ENCODE data around the gene CRYBG1. TPM values are rescaled to one million over a fixed set of nuclear protein-coding genes. Genes with fewer than 3 reads are reported as not detected.

Gene CRYBG1
- total RNA-seq, 2 experiments from 2014 or later: 20.8 to 21.1 TPM

- ATAC-seq (no peak), DNase-seq (no peak)
- no peaks in the 10 kb centered on the region for H3K36me3 Mint-ChIP-seq (ENCODE audit: low read depth)
- TF ChIP-seq CTCF (IDR thresholded peaks at IDR 0.05): no peak
- ChIA-PET CTCF (interaction anchor here (2.0 kb wide), 1 partner anchor 71 kb away, joined by 6 read pairs; no protein-coding TSS in a partner anchor), POLR2A (no interaction called here)
- H3K4me3 Mint-ChIP-seq: no peak overlapping the region
- H3K9me3 Mint-ChIP-seq: no peaks in the 10 kb centered on the region
- intact Hi-C loops (cut with micrococcal nuclease): loop anchor here (5.0 kb wide), 1 partner anchor 287 kb away; no protein-coding TSS in a partner anchor
- peaks cover 4% of the 10 kb centered on the region for H3K4me1 Mint-ChIP-seq (ENCODE audit: low read depth)
- no peaks in the 10 kb centered on the region for H3K27me3 Mint-ChIP-seq
- H3K27ac Mint-ChIP-seq: no peak overlapping the region
Observed at GRCh38 chr6:106495014-106495413, 134.5 kb downstream of the CRYBG1 start.

- H3K27me3 Mint-ChIP-seq: no peaks in the 10 kb centered on the region
- H3K27ac Mint-ChIP-seq: no peak overlapping the region
- no peak for TF ChIP-seq CTCF (IDR thresholded peaks at IDR 0.05)
- H3K4me3 Mint-ChIP-seq: no peak overlapping the region
- DNase-seq (no peak), ATAC-seq (no peak)
- ChIA-PET POLR2A (no interaction called here), CTCF (interaction anchor here (2.0 kb wide), 1 partner anchor 69 kb away, joined by 6 read pairs; no protein-coding TSS in a partner anchor)
- no peaks in the 10 kb centered on the region for H3K9me3 Mint-ChIP-seq
- intact Hi-C loops (cut with micrococcal nuclease): loop anchor here (5.0 kb wide), 1 partner anchor 285 kb away; no protein-coding TSS in a partner anchor
- H3K36me3 Mint-ChIP-seq (ENCODE audit: low read depth): no peaks in the 10 kb centered on the region
- peaks cover 4% of the 10 kb centered on the region for H3K4me1 Mint-ChIP-seq (ENCODE audit: low read depth)
Observed at GRCh38 chr6:106496823-106497222, 136.3 kb downstream of the CRYBG1 start.

- no peaks in the 10 kb centered on the region for H3K9me3 Mint-ChIP-seq
- no peak for DNase-seq
- no peaks in the 10 kb centered on the region for H3K27me3 Mint-ChIP-seq
- intact Hi-C loops (cut with micrococcal nuclease): no loop called here
- CTCF ChIA-PET: interaction anchor here (1.6 to 5.6 kb wide), 2 partner anchors 57 to 64 kb away, joined by 4 to 34 read pairs; no protein-coding TSS in a partner anchor
- H3K36me3 Mint-ChIP-seq (ENCODE audit: low read depth): no peaks in the 10 kb centered on the region
- H3K4me1 Mint-ChIP-seq (ENCODE audit: low read depth): no peaks in the 10 kb centered on the region
- H3K4me3 Mint-ChIP-seq: no peak overlapping the region
- ATAC-seq: no peak
- no peak overlapping the region for H3K27ac Mint-ChIP-seq
- POLR2A ChIA-PET: no interaction called here
- no peak for TF ChIP-seq CTCF (IDR thresholded peaks at IDR 0.05)
Observed at GRCh38 chr6:106501960-106502371, 141.4 kb downstream of the CRYBG1 start.

GRCh38 chr6:106502559-106502958 is 142.0 kb downstream of the CRYBG1 start:
- ChIA-PET POLR2A (no interaction called here), CTCF (interaction anchor here (1.2 to 5.6 kb wide), 4 partner anchors 54 to 163 kb away, joined by 3 to 34 read pairs (median 4); no protein-coding TSS in a partner anchor)
- H3K27ac Mint-ChIP-seq: no peak overlapping the region

More at GRCh38 chr6:106502559-106502958, 142.0 kb downstream of the CRYBG1 start:
- intact Hi-C loops (cut with micrococcal nuclease): no loop called here
- Mint-ChIP-seq H3K36me3 (ENCODE audit: low read depth) (no peaks in the 10 kb centered on the region), H3K9me3 (no peaks in the 10 kb centered on the region), H3K27me3 (no peaks in the 10 kb centered on the region), H3K4me3 (no peak overlapping the region), H3K4me1 (ENCODE audit: low read depth) (no peaks in the 10 kb centered on the region)
- no peak for TF ChIP-seq CTCF (IDR thresholded peaks at IDR 0.05)
- no peak for ATAC-seq
- no peak for DNase-seq

All from activated CD8-positive, alpha-beta T cell treated with anti-CD3 and anti-CD28 coated beads for 36 hours (primary cell).